ENCODE measurements around the gene SNAPC4. TPM values are rescaled to one million over a fixed set of nuclear protein-coding genes. Genes with fewer than 3 reads are reported as not detected.

The SNAPC4 gene
- total and polyA plus RNA-seq, 9 donors: 3.7 to 9.6 (median 8.7) TPM

GRCh38 chr9:136357202-136357725 lies 42.7 kb downstream of the SNAPC4 start:
- WGBS, 3 donors: 82 to 85% (median 84%) methylated on average over 19 to 22 of the region's 22 CpGs
- no peaks in the 10 kb centered on the region for H3K9me3 ChIP-seq
- no peak overlapping the region for H3K4me3 ChIP-seq
- no peaks in the 10 kb centered on the region for H3K27me3 ChIP-seq
- intact Hi-C loops (cut with DNase I): no loop called here
- no peak for DNase-seq
- H3K4me1 ChIP-seq (ENCODE audit: insufficient read depth): peaks cover 7% of the 10 kb centered on the region
- TF ChIP-seq CTCF (IDR thresholded peaks at IDR 0.05) (no peak), EP300 (IDR thresholded peaks at IDR 0.05) (no peak), POLR2A (IDR thresholded peaks at IDR 0.05) (no peak)
- H3K36me3 ChIP-seq: no peaks in the 10 kb centered on the region
- no peak overlapping the region for H3K27ac ChIP-seq

- WGBS, 3 donors: 69 to 87% (median 75%) methylated on average over 32 to 54 of the region's 54 CpGs
Measured at GRCh38 chr9:136355616-136356557, 44.1 kb downstream of the SNAPC4 start.

GRCh38 chr9:136354592-136355085 lies 45.3 kb downstream of the SNAPC4 start:
- Histone ChIP-seq H3K4me1 (ENCODE audit: insufficient read depth) (peaks cover 3% of the 10 kb centered on the region), H3K36me3 (no peaks in the 10 kb centered on the region), H3K4me3 (no peak overlapping the region), H3K9me3 (no peaks in the 10 kb centered on the region), H3K27me3 (no peaks in the 10 kb centered on the region), H3K27ac (peak overlapping the region in 1 of 2 donors; percentile 32)
- no peak for TF ChIP-seq CTCF (IDR thresholded peaks at IDR 0.05)
- TF ChIP-seq EP300 (IDR thresholded peaks at IDR 0.05): no peak
- TF ChIP-seq POLR2A (IDR thresholded peaks at IDR 0.05): no peak
- WGBS, 3 donors: 38 to 58% (median 48%) methylated on average over 10 to 17 of the region's 17 CpGs
- intact Hi-C loops (cut with DNase I): no loop called here
- peak in 3 of 5 donors; percentile 50 to 68 (median 60) for DNase-seq

More at GRCh38 chr9:136355616-136356557, 44.1 kb downstream of the SNAPC4 start:
- no peak overlapping the region for H3K4me3 ChIP-seq
- no peaks in the 10 kb centered on the region for H3K36me3 ChIP-seq
- no peaks in the 10 kb centered on the region for H3K27me3 ChIP-seq
- TF ChIP-seq EP300 (IDR thresholded peaks at IDR 0.05) (no peak), POLR2A (IDR thresholded peaks at IDR 0.05) (no peak), CTCF (IDR thresholded peaks at IDR 0.05) (no peak)
- peaks cover 6% of the 10 kb centered on the region for H3K4me1 ChIP-seq (ENCODE audit: insufficient read depth)
- no peak for DNase-seq
- H3K27ac ChIP-seq: peak overlapping the region in 1 of 2 donors; percentile 38
- no peaks in the 10 kb centered on the region for H3K9me3 ChIP-seq
- intact Hi-C loops (cut with DNase I): no loop called here

GRCh38 chr9:136353757-136354488 lies 46.0 kb downstream of the SNAPC4 start:
- no peak for TF ChIP-seq POLR2A (IDR thresholded peaks at IDR 0.05)
- TF ChIP-seq CTCF (IDR thresholded peaks at IDR 0.05): no peak
- no peak for TF ChIP-seq EP300 (IDR thresholded peaks at IDR 0.05)
- Histone ChIP-seq H3K27me3 (no peaks in the 10 kb centered on the region), H3K27ac (peak overlapping the region; percentile 6 to 32), H3K9me3 (no peaks in the 10 kb centered on the region), H3K36me3 (no peaks in the 10 kb centered on the region), H3K4me3 (no peak overlapping the region), H3K4me1 (ENCODE audit: insufficient read depth) (peaks cover 3% of the 10 kb centered on the region)
- WGBS, 3 donors: 43 to 55% (median 45%) methylated on average over 12 to 13 of the region's 13 CpGs
- DNase-seq: peak; percentile 56 to 75 (median 66)
- intact Hi-C loops (cut with DNase I): no loop called here

Data from ovary (tissue), 9 donors.